GM23248 (cell line): ENCODE data around the gene PARL.

ENCODE experiments used
- EZH2 ChIP-seq: fragments of 200-600 bp; sonication (generic); IDR thresholded peaks from 2 replicates; pipeline ENCODE4 v1.6.1; 2018; ENCODE audit warnings: antibody characterized with exemption, mild to moderate bottlenecking; ENCODE audit not compliant: insufficient read depth, poor library complexity, severe bottlenecking
- EZH2phosphoT487 ChIP-seq: fragments of 200-600 bp; sonication (generic); IDR thresholded peaks from 2 replicates; pipeline ENCODE4 v1.6.1; 2018; ENCODE audit warnings: antibody characterized with exemption, moderate library complexity, mild to moderate bottlenecking, low read depth; ENCODE audit not compliant: insufficient read depth

DNA sequence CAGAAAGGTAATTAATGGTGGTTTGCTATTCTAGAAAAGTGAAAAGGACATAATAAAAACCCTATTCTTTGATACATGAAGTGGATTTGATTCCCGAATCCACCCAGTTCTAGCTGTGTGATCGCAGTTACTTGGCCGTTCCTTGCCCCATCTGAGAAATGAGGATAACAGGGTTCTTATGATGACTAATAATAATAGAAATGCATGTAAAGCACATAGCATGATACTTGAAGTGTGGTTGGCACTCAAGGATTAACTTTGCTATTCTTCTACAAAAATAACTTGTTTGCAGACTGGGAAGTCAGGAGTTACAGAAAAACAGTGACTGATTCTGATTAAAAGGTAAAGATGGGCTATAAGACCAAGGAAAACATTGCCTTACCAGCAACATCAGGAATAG is 26.8 kb downstream of the PARL start:
- TF ChIP-seq EZH2 (no peak), EZH2phosphoT487 (no peak)
